ACC112 (cell line): ENCODE data around the gene RNF175.

Experiments
- H2AFZ ChIP-seq: fragments of 200-600 bp; sonication (generic); one replicate; pipeline ENCODE4 v1.6.0; 2017; ENCODE audit warnings: antibody characterized with exemption, low read length; ENCODE audit not compliant: unreplicated experiment
- H3K27ac ChIP-seq: fragments of 200-600 bp; sonication (generic); 2 replicates; pipeline ENCODE4 v1.5.1; 2014; ENCODE audit warnings: low read depth, mild to moderate bottlenecking, antibody characterized with exemption, low read length, moderate library complexity
- H3K27me3 ChIP-seq: fragments of 200-600 bp; sonication (generic); 2 replicates; pipeline ENCODE4 v1.6.1; 2014; ENCODE audit warnings: mild to moderate bottlenecking, antibody characterized with exemption, low read length, moderate library complexity, mixed read lengths; ENCODE audit not compliant: insufficient read depth
- H3K36me3 ChIP-seq: fragments of 200-600 bp; sonication (generic); 2 replicates; pipeline ENCODE4 v1.6.1; 2016; ENCODE audit warnings: mild to moderate bottlenecking, antibody characterized with exemption, low read length, moderate library complexity, mixed read lengths; ENCODE audit not compliant: insufficient read depth
- H3K4me1 ChIP-seq: fragments of 200-600 bp; sonication (generic); one replicate; pipeline ENCODE4 v1.6.1; 2016; ENCODE audit warnings: low read length, mixed read lengths; ENCODE audit not compliant: insufficient read depth, unreplicated experiment, control insufficient read depth
- H3K4me3 ChIP-seq: fragments of 200-600 bp; sonication (generic); 2 replicates; pipeline ENCODE4 v1.5.1; 2014; ENCODE audit warnings: mild to moderate bottlenecking, low read depth, low read length
- H3K79me2 ChIP-seq: fragments of 200-600 bp; sonication (generic); one replicate; pipeline ENCODE4 v1.6.0; 2016; ENCODE audit warnings: low read length; ENCODE audit not compliant: control insufficient read depth, unreplicated experiment, insufficient read depth

The RNF175 gene

GRCh38 chr4:153784166-153784699 lies 24.4 kb upstream of the RNF175 start:
- no peak overlapping the region for H3K4me3 ChIP-seq
- H2AFZ ChIP-seq, result no peak overlapping the region
- H3K27me3 ChIP-seq, result peaks cover 31% of the 10 kb centered on the region
- no peak overlapping the region for H3K27ac ChIP-seq
- H3K79me2 ChIP-seq, result no peaks in the 10 kb centered on the region
- no peaks in the 10 kb centered on the region for H3K36me3 ChIP-seq
- peaks cover 18% of the 10 kb centered on the region for H3K4me1 ChIP-seq

- Histone ChIP-seq H3K36me3 (no peaks in the 10 kb centered on the region), H3K79me2 (no peaks in the 10 kb centered on the region), H3K27ac (peak overlapping the region; percentile 77), H2AFZ (no peak overlapping the region), H3K4me1 (peaks cover 20% of the 10 kb centered on the region), H3K27me3 (peaks cover 15% of the 10 kb centered on the region), H3K4me3 (peak overlapping the region; percentile 17; the same call in 1 of the 2 replicates)
These were observed 22.8 kb upstream of the RNF175 start for GRCh38 chr4:153782581-153782980.

GRCh38 chr4:153781717-153782416 lies 22.0 kb upstream of the RNF175 start:
- no peaks in the 10 kb centered on the region for H3K36me3 ChIP-seq

GRCh38 chr4:153781280-153781679 lies 21.5 kb upstream of the RNF175 start:
- Histone ChIP-seq H3K27me3 (peaks cover 2% of the 10 kb centered on the region; the same call in 1 of the 2 replicates), H3K36me3 (no peaks in the 10 kb centered on the region), H3K4me3 (no peak overlapping the region), H3K27ac (no peak overlapping the region), H3K79me2 (no peaks in the 10 kb centered on the region), H3K4me1 (peaks cover 20% of the 10 kb centered on the region), H2AFZ (no peak overlapping the region)

More at GRCh38 chr4:153781717-153782416, 22.0 kb upstream of the RNF175 start:
- Histone ChIP-seq H3K79me2 (no peaks in the 10 kb centered on the region), H3K27ac (peak overlapping the region; percentile 77), H3K4me3 (peak overlapping the region; percentile 17; the same call in 1 of the 2 replicates), H3K27me3 (peaks cover 7% of the 10 kb centered on the region; the same call in 1 of the 2 replicates), H3K4me1 (peaks cover 20% of the 10 kb centered on the region), H2AFZ (no peak overlapping the region)

GRCh38 chr4:153780876-153781275 lies 21.1 kb upstream of the RNF175 start:
- Histone ChIP-seq H3K4me1 (peaks cover 20% of the 10 kb centered on the region), H3K27me3 (no peaks in the 10 kb centered on the region), H3K79me2 (no peaks in the 10 kb centered on the region), H3K36me3 (no peaks in the 10 kb centered on the region), H3K4me3 (no peak overlapping the region), H2AFZ (no peak overlapping the region), H3K27ac (no peak overlapping the region)

GRCh38 chr4:153780221-153780620 lies 20.4 kb upstream of the RNF175 start:
- Histone ChIP-seq H2AFZ (no peak overlapping the region), H3K4me1 (peaks cover 20% of the 10 kb centered on the region), H3K27ac (no peak overlapping the region), H3K27me3 (no peaks in the 10 kb centered on the region), H3K4me3 (no peak overlapping the region), H3K36me3 (no peaks in the 10 kb centered on the region), H3K79me2 (no peaks in the 10 kb centered on the region)

GRCh38 chr4:153778383-153778782 lies 18.6 kb upstream of the RNF175 start:
- H3K27me3 ChIP-seq, result no peaks in the 10 kb centered on the region; the same call in 1 of the 2 replicates
- no peak overlapping the region for H2AFZ ChIP-seq
- peaks cover 20% of the 10 kb centered on the region for H3K4me1 ChIP-seq
- no peaks in the 10 kb centered on the region for H3K36me3 ChIP-seq
- no peak overlapping the region for H3K27ac ChIP-seq
- no peak overlapping the region for H3K4me3 ChIP-seq
- H3K79me2 ChIP-seq, result no peaks in the 10 kb centered on the region

- Histone ChIP-seq H3K27ac (no peak overlapping the region), H3K4me1 (peaks cover 12% of the 10 kb centered on the region), H2AFZ (no peak overlapping the region), H3K36me3 (no peaks in the 10 kb centered on the region), H3K4me3 (no peak overlapping the region), H3K27me3 (no peaks in the 10 kb centered on the region; the same call in 1 of the 2 replicates), H3K79me2 (no peaks in the 10 kb centered on the region)
These were observed 17.6 kb upstream of the RNF175 start for GRCh38 chr4:153777421-153777820.

GRCh38 chr4:153776601-153777000 lies 16.8 kb upstream of the RNF175 start:
- H3K4me3 ChIP-seq, result no peak overlapping the region

GRCh38 chr4:153773236-153773690 lies 13.4 kb upstream of the RNF175 start:
- Histone ChIP-seq H3K27ac (no peak overlapping the region), H3K4me3 (no peak overlapping the region), H3K4me1 (peaks cover 2% of the 10 kb centered on the region), H3K27me3 (no peaks in the 10 kb centered on the region; the same call in 1 of the 2 replicates), H2AFZ (no peak overlapping the region), H3K36me3 (no peaks in the 10 kb centered on the region), H3K79me2 (no peaks in the 10 kb centered on the region)

More at GRCh38 chr4:153776601-153777000, 16.8 kb upstream of the RNF175 start:
- Histone ChIP-seq H3K36me3 (no peaks in the 10 kb centered on the region), H3K27ac (no peak overlapping the region), H3K79me2 (no peaks in the 10 kb centered on the region), H3K4me1 (peaks cover 5% of the 10 kb centered on the region), H3K27me3 (no peaks in the 10 kb centered on the region; the same call in 1 of the 2 replicates), H2AFZ (no peak overlapping the region)

GRCh38 chr4:153771046-153771445 lies 11.2 kb upstream of the RNF175 start:
- Histone ChIP-seq H2AFZ (no peak overlapping the region), H3K4me1 (no peaks in the 10 kb centered on the region), H3K27me3 (no peaks in the 10 kb centered on the region; the same call in 1 of the 2 replicates), H3K4me3 (no peak overlapping the region), H3K27ac (no peak overlapping the region), H3K36me3 (no peaks in the 10 kb centered on the region), H3K79me2 (no peaks in the 10 kb centered on the region)
